ENCODE measurements around the gene ZNF541.
"Not testable (repeated sequence)": the region's sequence is repeated elsewhere in the genome, so short reads cannot be mapped to it uniquely, and the experiment has no call there.

The ZNF541 gene

GRCh38 chr19:47603706-47604565 is 31.0 kb upstream of the ZNF541 start:
- H3K27me3 ChIP-seq (replicated peaks; ENCODE audit: insufficient read depth, low read length), result peaks cover 21% of the 10 kb centered on the region
- no peak overlapping the region for H2AFZ ChIP-seq (ENCODE audit: low read length)
- H3K27ac ChIP-seq (ENCODE audit: low read length), result no peak overlapping the region
- H3K4me1 ChIP-seq (ENCODE audit: low read length), result 0 out of 2 replicates have a peak, but pooled peaks cover 3% of the 10 kb centered on the region
- no peaks in the 10 kb centered on the region for H4K20me1 ChIP-seq (ENCODE audit: insufficient read depth, low read length)
- no peaks in the 10 kb centered on the region for H3K9me2 ChIP-seq (replicated peaks; ENCODE audit: insufficient read depth, low read length)
- no peaks in the 10 kb centered on the region for H3K79me2 ChIP-seq (ENCODE audit: low read length)
- H3K36me3 ChIP-seq (replicated peaks; ENCODE audit: insufficient read depth, low read length), result no peaks in the 10 kb centered on the region
- H3K9ac ChIP-seq (ENCODE audit: low read length), result no peak overlapping the region
- H3K4me2 ChIP-seq (ENCODE audit: low read depth, low read length), result no peak overlapping the region
- H3F3A ChIP-seq (ENCODE audit: insufficient read depth, low read length), result peaks cover 15% of the 10 kb centered on the region; the same call in 1 of the 2 replicates
- H3K9me3 ChIP-seq (replicated peaks; ENCODE audit: insufficient read depth, low read length), result no peaks in the 10 kb centered on the region
- TF ChIP-seq EZH2phosphoT487 (IDR thresholded peaks at IDR 0.05; ENCODE audit: low read length) (no peak), EZH2 (optimal IDR thresholded peaks at IDR 0.05; ENCODE audit: low read depth, low read length) (no peak)
- no peak overlapping the region for H3K4me3 ChIP-seq (ENCODE audit: low read length)
- no peak for DNase-seq

- Histone ChIP-seq H3K27me3 (replicated peaks; ENCODE audit: insufficient read depth, low read length) (peaks cover 30% of the 10 kb centered on the region), H3F3A (ENCODE audit: insufficient read depth, low read length) (0 out of 2 replicates have a peak, but pooled peaks cover 3% of the 10 kb centered on the region), H3K9me2 (replicated peaks; ENCODE audit: insufficient read depth, low read length) (no peaks in the 10 kb centered on the region), H3K9ac (ENCODE audit: low read length) (no peak overlapping the region), H4K20me1 (ENCODE audit: insufficient read depth, low read length) (no peaks in the 10 kb centered on the region), H3K9me3 (replicated peaks; ENCODE audit: insufficient read depth, low read length) (no peaks in the 10 kb centered on the region), H2AFZ (ENCODE audit: low read length) (peak overlapping the region; percentile 89; the same call in 1 of the 2 replicates), H3K4me3 (ENCODE audit: low read length) (peak overlapping the region; percentile 68; the same call in 1 of the 2 replicates), H3K79me2 (ENCODE audit: low read length) (no peaks in the 10 kb centered on the region), H3K4me2 (ENCODE audit: low read depth, low read length) (peak overlapping the region; percentile 80; the same call in 1 of the 2 replicates), H3K4me1 (ENCODE audit: low read length) (0 out of 2 replicates have a peak, but pooled peaks cover 3% of the 10 kb centered on the region), H3K27ac (ENCODE audit: low read length) (no peak overlapping the region), H3K36me3 (replicated peaks; ENCODE audit: insufficient read depth, low read length) (no peaks in the 10 kb centered on the region)
- TF ChIP-seq EZH2 (optimal IDR thresholded peaks at IDR 0.05; ENCODE audit: low read depth, low read length) (no peak), EZH2phosphoT487 (IDR thresholded peaks at IDR 0.05; ENCODE audit: low read length) (no peak)
- DNase-seq, result no peak
Measured at GRCh38 chr19:47601180-47601904, 28.4 kb upstream of the ZNF541 start.

- Histone ChIP-seq H4K20me1 (ENCODE audit: insufficient read depth, low read length) (no peaks in the 10 kb centered on the region), H3K27ac (ENCODE audit: low read length) (peak overlapping the region; percentile 15; the same call in 1 of the 2 replicates), H3K4me2 (ENCODE audit: low read depth, low read length) (peak overlapping the region; percentile 98), H3K9ac (ENCODE audit: low read length) (peak overlapping the region; percentile 64; the same call in 1 of the 2 replicates), H2AFZ (ENCODE audit: low read length) (peak overlapping the region; percentile 90), H3K79me2 (ENCODE audit: low read length) (no peaks in the 10 kb centered on the region), H3K4me3 (ENCODE audit: low read length) (peak overlapping the region; percentile 74), H3F3A (ENCODE audit: insufficient read depth, low read length) (0 out of 2 replicates have a peak, but pooled peaks cover 3% of the 10 kb centered on the region), H3K36me3 (replicated peaks; ENCODE audit: insufficient read depth, low read length) (no peaks in the 10 kb centered on the region), H3K9me3 (replicated peaks; ENCODE audit: insufficient read depth, low read length) (no peaks in the 10 kb centered on the region), H3K4me1 (ENCODE audit: low read length) (0 out of 2 replicates have a peak, but pooled peaks cover 3% of the 10 kb centered on the region), H3K27me3 (replicated peaks; ENCODE audit: insufficient read depth, low read length) (peaks cover 30% of the 10 kb centered on the region), H3K9me2 (replicated peaks; ENCODE audit: insufficient read depth, low read length) (no peaks in the 10 kb centered on the region)
- no peak for TF ChIP-seq CTCF (IDR thresholded peaks at IDR 0.05; ENCODE audit: low read length)
- DNase-seq, result peak; percentile 99
Measured at GRCh38 chr19:47600246-47601179, 27.6 kb upstream of the ZNF541 start.

GRCh38 chr19:47599671-47600245 is 26.8 kb upstream of the ZNF541 start:
- H3K79me2 ChIP-seq (ENCODE audit: low read length); H3K36me3 ChIP-seq (replicated peaks; ENCODE audit: insufficient read depth, low read length); H3K9me3 ChIP-seq (replicated peaks; ENCODE audit: insufficient read depth, low read length); H3K4me1 ChIP-seq (ENCODE audit: low read length); H3K9me2 ChIP-seq (replicated peaks; ENCODE audit: insufficient read depth, low read length); DNase-seq; H4K20me1 ChIP-seq (ENCODE audit: insufficient read depth, low read length); H3F3A ChIP-seq (ENCODE audit: insufficient read depth, low read length); H3K27ac ChIP-seq (ENCODE audit: low read length): not testable (repeated sequence)
- Histone ChIP-seq H3K4me2 (ENCODE audit: low read depth, low read length) (peak overlapping the region; percentile 98), H3K4me3 (ENCODE audit: low read length) (peak overlapping the region; percentile 74), H2AFZ (ENCODE audit: low read length) (peak overlapping the region; percentile 90), H3K27me3 (replicated peaks; ENCODE audit: insufficient read depth, low read length) (peaks cover 30% of the 10 kb centered on the region), H3K9ac (ENCODE audit: low read length) (peak overlapping the region; percentile 64; the same call in 1 of the 2 replicates)
